DMS53 treated with DMSO at 0.1 percent for 48 hours (cell line): ENCODE data around the gene PRTN3.

ENCODE experiments used
- DNase-seq: peaks from one replicate; lab custom pipeline; 2025; ENCODE audit not compliant: unreplicated experiment; lab: John Stamatoyannopoulos, UW

The PRTN3 gene

GRCh38 chr19:802498-803098, 38.2 kb upstream of the PRTN3 start:
- no peak for DNase-seq

GRCh38 chr19:803099-803561, 37.7 kb upstream of the PRTN3 start:
- no peak for DNase-seq

- DNase-seq = no peak
Observed at GRCh38 chr19:803686-804418, 36.9 kb upstream of the PRTN3 start.

DNA sequence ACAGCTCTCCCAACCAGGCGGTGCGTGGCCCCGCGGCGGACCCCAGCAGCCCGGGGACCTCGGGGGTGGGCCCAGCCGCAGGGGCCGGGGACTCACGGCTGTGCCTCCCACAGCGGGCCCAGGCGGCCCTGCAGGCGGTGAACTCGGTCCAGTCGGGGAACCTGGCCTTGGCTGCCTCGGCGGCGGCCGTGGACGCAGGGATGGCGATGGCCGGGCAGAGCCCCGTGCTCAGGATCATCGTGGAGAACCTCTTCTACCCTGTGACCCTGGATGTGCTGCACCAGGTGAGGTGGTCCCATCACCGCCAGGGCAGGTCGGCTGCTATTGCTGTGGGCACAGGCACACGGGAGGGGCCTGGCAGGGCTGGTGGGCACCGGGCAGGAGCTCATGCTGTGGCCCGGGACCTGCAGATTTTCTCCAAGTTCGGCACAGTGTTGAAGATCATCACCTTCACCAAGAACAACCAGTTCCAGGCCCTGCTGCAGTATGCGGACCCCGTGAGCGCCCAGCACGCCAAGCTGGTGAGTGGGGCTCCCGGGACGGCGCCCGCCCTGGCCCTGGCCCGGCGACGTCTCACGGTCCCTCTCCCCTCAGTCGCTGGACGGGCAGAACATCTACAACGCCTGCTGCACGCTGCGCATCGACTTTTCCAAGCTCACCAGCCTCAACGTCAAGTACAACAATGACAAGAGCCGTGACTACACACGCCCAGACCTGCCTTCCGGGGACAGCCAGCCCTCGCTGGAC, 36.2 kb upstream of the PRTN3 start:
- DNase-seq = no peak

GRCh38 chr19:805166-805551, 35.6 kb upstream of the PRTN3 start:
- DNase-seq = no peak

- DNase-seq = no peak
Observed at GRCh38 chr19:805600-806550, 34.9 kb upstream of the PRTN3 start.

GRCh38 chr19:806815-807421, 33.9 kb upstream of the PRTN3 start:
- no peak for DNase-seq

DNA sequence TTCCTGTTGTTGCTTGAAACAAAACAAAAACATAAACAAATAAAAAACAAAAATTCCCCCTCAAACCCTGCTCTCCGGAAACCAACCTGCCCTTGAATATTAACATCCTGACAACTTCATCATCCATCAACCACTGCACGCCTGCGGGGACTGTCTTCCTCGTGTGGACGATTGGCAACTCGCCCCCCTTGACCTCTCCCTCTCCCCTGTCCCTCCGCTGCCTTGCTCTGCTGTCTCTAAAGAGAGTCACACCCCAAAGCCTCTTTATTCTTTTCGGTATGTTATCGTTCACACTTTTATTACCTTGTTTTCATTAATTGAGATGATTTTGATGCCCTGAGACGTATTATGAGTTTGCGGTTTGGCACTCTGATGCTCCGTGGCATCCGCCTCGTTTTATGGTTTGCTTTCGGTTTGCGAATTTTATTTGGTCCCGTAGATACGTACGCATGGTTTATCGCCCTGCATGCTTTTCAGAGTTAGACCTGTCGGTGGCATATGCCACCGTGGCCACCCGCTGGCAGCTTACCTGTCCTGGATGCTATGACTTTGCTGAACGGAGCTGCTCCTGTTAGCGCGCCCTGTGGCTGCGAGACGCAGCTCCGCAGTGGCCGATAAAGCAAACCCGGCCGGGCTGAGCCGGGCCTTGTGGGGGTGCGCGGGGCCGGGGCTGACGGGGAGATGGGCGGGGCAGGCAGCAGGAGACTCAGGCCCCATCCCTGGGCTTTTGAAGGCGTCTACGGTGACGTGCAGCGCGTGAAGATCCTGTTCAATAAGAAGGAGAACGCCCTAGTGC, 33.0 kb upstream of the PRTN3 start:
- DNase-seq = no peak

- no peak for DNase-seq
Observed at GRCh38 chr19:808423-808775, 32.4 kb upstream of the PRTN3 start.

DNA sequence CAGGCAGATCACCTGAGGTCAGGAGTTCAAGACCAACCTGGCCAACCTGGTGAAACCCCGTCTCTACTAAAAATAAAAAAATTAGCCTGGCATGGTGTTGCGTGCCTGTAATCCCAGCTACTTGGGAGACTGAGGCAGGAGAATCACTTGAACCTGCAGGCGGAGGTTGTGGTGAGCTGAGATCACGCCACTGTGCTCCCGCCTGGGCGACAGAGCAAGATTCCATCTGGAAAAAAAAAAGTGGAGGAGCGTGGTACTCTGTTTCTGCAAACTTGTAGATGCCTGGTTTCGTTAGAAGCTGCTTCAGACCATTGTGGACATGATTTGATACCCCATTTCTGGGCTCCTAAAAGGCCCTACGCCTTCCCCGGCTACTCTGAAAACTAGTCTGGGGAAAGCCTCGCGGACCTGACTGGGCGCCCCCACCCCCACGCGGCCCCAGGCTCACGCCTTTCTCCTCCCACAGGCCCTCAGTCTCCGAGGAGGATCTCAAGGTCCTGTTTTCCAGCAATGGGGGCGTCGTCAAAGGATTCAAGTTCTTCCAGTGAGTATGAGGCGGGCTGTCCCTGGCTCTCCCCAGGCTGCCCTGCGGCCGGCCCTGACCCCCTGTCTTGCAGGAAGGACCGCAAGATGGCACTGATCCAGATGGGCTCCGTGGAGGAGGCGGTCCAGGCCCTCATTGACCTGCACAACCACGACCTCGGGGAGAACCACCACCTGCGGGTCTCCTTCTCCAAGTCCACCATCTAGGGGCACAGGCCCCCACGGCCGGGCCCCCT, 30.5 kb upstream of the PRTN3 start:
- no peak for DNase-seq

DNA sequence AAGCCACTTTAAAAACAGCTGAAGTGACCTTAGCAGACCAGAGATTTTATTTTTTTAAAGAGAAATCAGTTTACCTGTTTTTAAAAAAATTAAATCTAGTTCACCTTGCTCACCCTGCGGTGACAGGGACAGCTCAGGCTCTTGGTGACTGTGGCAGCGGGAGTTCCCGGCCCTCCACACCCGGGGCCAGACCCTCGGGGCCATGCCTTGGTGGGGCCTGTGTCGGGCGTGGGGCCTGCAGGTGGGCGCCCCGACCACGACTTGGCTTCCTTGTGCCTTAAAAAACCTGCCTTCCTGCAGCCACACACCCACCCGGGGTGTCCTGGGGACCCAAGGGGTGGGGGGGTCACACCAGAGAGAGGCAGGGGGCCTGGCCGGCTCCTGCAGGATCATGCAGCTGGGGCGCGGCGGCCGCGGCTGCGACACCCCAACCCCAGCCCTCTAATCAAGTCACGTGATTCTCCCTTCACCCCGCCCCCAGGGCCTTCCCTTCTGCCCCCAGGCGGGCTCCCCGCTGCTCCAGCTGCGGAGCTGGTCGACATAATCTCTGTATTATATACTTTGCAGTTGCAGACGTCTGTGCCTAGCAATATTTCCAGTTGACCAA, 29.8 kb upstream of the PRTN3 start:
- no peak for DNase-seq

DNA sequence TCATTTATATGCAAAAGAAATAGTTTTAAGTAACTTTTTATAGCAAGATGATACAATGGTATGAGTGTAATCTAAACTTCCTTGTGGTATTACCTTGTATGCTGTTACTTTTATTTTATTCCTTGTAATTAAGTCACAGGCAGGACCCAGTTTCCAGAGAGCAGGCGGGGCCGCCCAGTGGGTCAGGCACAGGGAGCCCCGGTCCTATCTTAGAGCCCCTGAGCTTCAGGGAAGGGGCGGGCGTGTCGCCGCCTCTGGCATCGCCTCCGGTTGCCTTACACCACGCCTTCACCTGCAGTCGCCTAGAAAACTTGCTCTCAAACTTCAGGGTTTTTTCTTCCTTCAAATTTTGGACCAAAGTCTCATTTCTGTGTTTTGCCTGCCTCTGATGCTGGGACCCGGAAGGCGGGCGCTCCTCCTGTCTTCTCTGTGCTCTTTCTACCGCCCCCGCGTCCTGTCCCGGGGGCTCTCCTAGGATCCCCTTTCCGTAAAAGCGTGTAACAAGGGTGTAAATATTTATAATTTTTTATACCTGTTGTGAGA, 29.2 kb upstream of the PRTN3 start:
- no peak for DNase-seq

DNA sequence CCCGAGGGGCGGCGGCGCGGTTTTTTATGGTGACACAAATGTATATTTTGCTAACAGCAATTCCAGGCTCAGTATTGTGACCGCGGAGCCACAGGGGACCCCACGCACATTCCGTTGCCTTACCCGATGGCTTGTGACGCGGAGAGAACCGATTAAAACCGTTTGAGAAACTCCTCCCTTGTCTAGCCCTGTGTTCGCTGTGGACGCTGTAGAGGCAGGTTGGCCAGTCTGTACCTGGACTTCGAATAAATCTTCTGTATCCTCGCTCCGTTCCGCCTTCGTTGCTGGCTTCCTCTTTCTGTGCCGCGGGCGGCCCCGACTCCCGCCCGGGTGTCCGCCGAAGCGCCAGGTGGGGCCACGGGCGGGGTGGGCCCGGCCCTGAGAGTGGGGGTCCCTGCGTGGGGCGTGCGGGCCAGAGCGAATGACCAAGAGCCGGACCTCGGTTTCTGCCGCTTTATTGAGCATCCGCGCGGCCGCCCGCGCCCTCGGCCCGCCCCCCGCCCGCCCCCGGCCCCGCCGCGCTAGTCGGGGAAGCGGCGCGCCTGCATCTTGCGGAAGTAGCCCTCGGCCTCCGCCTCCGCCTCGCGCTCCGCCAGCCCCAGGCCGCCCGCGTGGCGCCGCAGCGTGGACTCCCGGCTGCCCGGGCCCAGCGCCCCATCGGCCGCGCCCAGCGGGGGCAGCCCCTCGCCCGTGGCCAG, 28.6 kb upstream of the PRTN3 start:
- DNase-seq = no peak

DNA sequence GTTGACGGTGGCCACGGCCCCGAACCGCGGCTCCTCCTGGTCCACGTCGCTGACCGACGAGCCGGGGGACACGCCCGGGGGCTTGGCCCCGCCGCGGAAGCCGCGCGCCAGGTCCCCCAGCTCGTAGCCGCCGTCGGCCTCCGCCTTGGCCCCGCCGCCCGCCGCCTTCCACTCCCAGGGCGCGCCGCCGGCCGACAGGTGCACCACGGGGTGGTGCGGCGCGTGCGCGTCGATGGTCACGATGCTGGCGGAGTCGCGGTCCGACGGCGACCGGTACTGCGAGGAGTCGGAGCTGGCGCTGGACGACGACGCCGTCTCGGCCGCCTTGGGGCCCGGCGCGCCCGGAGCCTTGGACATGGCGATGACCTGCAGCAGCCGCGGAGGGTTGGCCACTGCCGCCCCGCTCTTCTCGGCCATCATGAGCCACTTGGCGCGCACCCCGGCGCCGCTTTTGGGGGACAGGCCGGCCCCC, 28.0 kb upstream of the PRTN3 start:
- DNase-seq = no peak

GRCh38 chr19:813219-814151, 27.3 kb upstream of the PRTN3 start:
- DNase-seq = no peak
